ENCODE data around the gene SPAST. TPM values are rescaled to one million over a fixed set of nuclear protein-coding genes. Genes with fewer than 3 reads are reported as not detected.
"Not testable (repeated sequence)": the region's sequence is repeated elsewhere in the genome, so short reads cannot be mapped to it uniquely, and the experiment has no call there.

The SPAST gene
- total RNA-seq, 1 experiment from 2014 or later: 20.4 TPM

- no peak for DNase-seq (ENCODE audit: unreplicated experiment)
- no peaks in the 10 kb centered on the region for H3K27me3 Mint-ChIP-seq (ENCODE audit: insufficient read depth, unreplicated experiment)
- no peaks in the 10 kb centered on the region for H3K9me3 Mint-ChIP-seq (ENCODE audit: unreplicated experiment)
- intact Hi-C loops (cut with micrococcal nuclease): no loop called here
- TF ChIP-seq CTCF (IDR thresholded peaks at IDR 0.05; ENCODE audit: unreplicated experiment): no peak
- H3K27ac Mint-ChIP-seq (ENCODE audit: low read depth, unreplicated experiment): no peak overlapping the region
- H3K36me3 Mint-ChIP-seq (ENCODE audit: insufficient read depth, unreplicated experiment): no peaks in the 10 kb centered on the region
- ChIA-PET POLR2A (no interaction called here), CTCF (no interaction called here)
- H3K4me1 Mint-ChIP-seq (ENCODE audit: insufficient read depth, unreplicated experiment): no peaks in the 10 kb centered on the region
- no peak overlapping the region for H3K4me3 Mint-ChIP-seq (ENCODE audit: unreplicated experiment)
- no TSS peak for BruUV-seq (replicated peaks)
Observed at GRCh38 chr2:32043561-32043960, 19.8 kb upstream of the SPAST start.

- H3K36me3 Mint-ChIP-seq (ENCODE audit: insufficient read depth, unreplicated experiment): no peaks in the 10 kb centered on the region
- H3K4me1 Mint-ChIP-seq (ENCODE audit: insufficient read depth, unreplicated experiment): no peaks in the 10 kb centered on the region
- no peaks in the 10 kb centered on the region for H3K9me3 Mint-ChIP-seq (ENCODE audit: unreplicated experiment)
- no peak overlapping the region for H3K27ac Mint-ChIP-seq (ENCODE audit: low read depth, unreplicated experiment)
- H3K27me3 Mint-ChIP-seq (ENCODE audit: insufficient read depth, unreplicated experiment): no peaks in the 10 kb centered on the region
- CTCF ChIA-PET: no interaction called here
- no peak for TF ChIP-seq CTCF (IDR thresholded peaks at IDR 0.05; ENCODE audit: unreplicated experiment)
- H3K4me3 Mint-ChIP-seq (ENCODE audit: unreplicated experiment): no peak overlapping the region
- no peak for DNase-seq (ENCODE audit: unreplicated experiment)
- POLR2A ChIA-PET: interaction anchor here (1.1 to 1.3 kb wide), 2 partner anchors 11 to 12 kb away, joined by 4 to 7 read pairs; partner anchors contain the start of genes DPY30 and SPAST
- intact Hi-C loops (cut with micrococcal nuclease): no loop called here
- BruUV-seq (replicated peaks): no TSS peak
Observed at GRCh38 chr2:32051836-32052439, 11.4 kb upstream of the SPAST start.

GRCh38 chr2:32054583-32054982 lies 8.8 kb upstream of the SPAST start:
- POLR2A ChIA-PET: interaction anchor here (1.1 to 2.5 kb wide), 3 partner anchors 9 to 34 kb away, joined by 4 to 18 read pairs (median 18); partner anchors contain the start of genes DPY30 and SPAST
- H3K36me3 Mint-ChIP-seq (ENCODE audit: insufficient read depth, unreplicated experiment); intact Hi-C loops (cut with micrococcal nuclease); H3K9me3 Mint-ChIP-seq (ENCODE audit: unreplicated experiment); H3K4me1 Mint-ChIP-seq (ENCODE audit: insufficient read depth, unreplicated experiment); DNase-seq (ENCODE audit: unreplicated experiment); H3K27me3 Mint-ChIP-seq (ENCODE audit: insufficient read depth, unreplicated experiment); CTCF ChIA-PET; BruUV-seq (replicated peaks); H3K4me3 Mint-ChIP-seq (ENCODE audit: unreplicated experiment); H3K27ac Mint-ChIP-seq (ENCODE audit: low read depth, unreplicated experiment): not testable (repeated sequence)

- ChIA-PET CTCF (interaction anchor here (0.6 kb wide), 1 partner anchor 337 kb away, joined by 3 read pairs; no protein-coding TSS in a partner anchor), POLR2A (interaction anchor here (1.3 kb wide), 1 partner anchor 19 kb away, joined by 5 read pairs; the partner anchor contains the start of gene DPY30)
- Mint-ChIP-seq H3K9me3 (ENCODE audit: unreplicated experiment) (no peaks in the 10 kb centered on the region), H3K27me3 (ENCODE audit: insufficient read depth, unreplicated experiment) (no peaks in the 10 kb centered on the region), H3K4me3 (ENCODE audit: unreplicated experiment) (no peak overlapping the region), H3K4me1 (ENCODE audit: insufficient read depth, unreplicated experiment) (peaks cover 9% of the 10 kb centered on the region), H3K27ac (ENCODE audit: low read depth, unreplicated experiment) (no peak overlapping the region), H3K36me3 (ENCODE audit: insufficient read depth, unreplicated experiment) (peaks cover 1% of the 10 kb centered on the region)
- intact Hi-C loops (cut with micrococcal nuclease): no loop called here
- no TSS peak for BruUV-seq (replicated peaks)
- no peak for DNase-seq (ENCODE audit: unreplicated experiment)
- no peak for TF ChIP-seq CTCF (IDR thresholded peaks at IDR 0.05; ENCODE audit: unreplicated experiment)
Observed at GRCh38 chr2:32058130-32058529, 5.2 kb upstream of the SPAST start.

Data from MCF 10A (cell line).